PC-9 (cell line): ENCODE results near the gene DOCK4. TPM values are rescaled to one million over a fixed set of nuclear protein-coding genes. Genes with fewer than 3 reads are reported as not detected.

Experiments
- BruUV-seq: library from RNA; stranded (reverse); fragments of 400-500 nt; replicated peaks from 2 replicates; lab custom pipeline; 2021; lab: Mats Ljungman, UMichigan
- CTCF ChIA-PET: fragments of 300-600 bp; sonication (Branson Sonifier 250); formaldehyde crosslinking; loops from one replicate; lab custom pipeline; 2022; ENCODE audit warnings: antibody characterized with exemption; lab: Charles Lee
- POLR2A ChIA-PET: fragments of 300-600 bp; sonication (Branson Sonifier 250); formaldehyde crosslinking; loops from one replicate; lab custom pipeline; 2022; ENCODE audit warnings: antibody characterized with exemption; ENCODE audit not compliant: unreplicated experiment; lab: Charles Lee
- DNase-seq, 2 experiments: peaks; one replicate each; pipeline versions ENCODE4 v3.0.0 to v3.0.0-alpha.2; 2015 to 2022; ENCODE audit warnings: mixed read lengths in 1 of 2
- H2AFZ ChIP-seq: fragments of 200-600 bp; sonication (generic); 2 replicates; pipeline ENCODE4 v1.8.1; 2017; ENCODE audit warnings: antibody characterized with exemption
- H3F3A ChIP-seq: fragments of 200-600 bp; sonication (generic); 2 replicates; pipeline ENCODE4 v1.8.1; 2017; ENCODE audit warnings: antibody characterized with exemption, mild to moderate bottlenecking, low read depth; ENCODE audit not compliant: insufficient read depth
- H3K27ac ChIP-seq: fragments of 200-600 bp; sonication (generic); 2 replicates; pipeline ENCODE4 v1.6.1; 2016; ENCODE audit warnings: mixed run types
- H3K27me3 ChIP-seq: fragments of 200-600 bp; sonication (generic); 2 replicates; pipeline ENCODE4 v1.6.1; 2016; ENCODE audit warnings: low read depth, mixed run types; ENCODE audit not compliant: insufficient read depth
- H3K36me3 ChIP-seq: fragments of 200-600 bp; sonication (generic); 2 replicates; pipeline ENCODE4 v1.6.1; 2016; ENCODE audit warnings: low read depth, mixed run types
- H3K4me1 ChIP-seq: fragments of 200-600 bp; sonication (generic); replicated peaks from 2 replicates; pipeline ENCODE4 v1.6.1; 2016; ENCODE audit warnings: mixed run types; ENCODE audit not compliant: insufficient read depth
- H3K4me2 ChIP-seq: fragments of 200-600 bp; sonication (generic); 2 replicates; pipeline ENCODE4 v1.6.1; 2017; ENCODE audit warnings: mixed run types
- H3K4me3 ChIP-seq: fragments of 200-600 bp; sonication (generic); 2 replicates; pipeline ENCODE4 v1.6.1; 2016; ENCODE audit warnings: mixed run types
- H3K79me2 ChIP-seq: fragments of 200-600 bp; sonication (generic); 2 replicates; pipeline ENCODE4 v1.6.1; 2017; ENCODE audit warnings: low read depth, mixed run types
- H3K9me2 ChIP-seq: fragments of 200-600 bp; sonication (generic); 2 replicates; pipeline ENCODE4 v1.8.1; 2017; ENCODE audit warnings: mild to moderate bottlenecking; ENCODE audit not compliant: insufficient read depth
- H3K9me3 ChIP-seq: fragments of 200-600 bp; sonication (generic); 2 replicates; pipeline ENCODE4 v1.8.1; 2016; ENCODE audit warnings: low read depth; ENCODE audit not compliant: insufficient read depth
- H4K20me1 ChIP-seq: fragments of 200-600 bp; sonication (generic); 2 replicates; pipeline ENCODE4 v1.8.1; 2017; ENCODE audit not compliant: insufficient read depth
- EZH2 ChIP-seq: fragments of 200-600 bp; sonication (generic); IDR thresholded peaks from 2 replicates; pipeline ENCODE4 v1.8.0; 2017; ENCODE audit warnings: antibody characterized with exemption, low read depth
- intact Hi-C: fragments of 100-400 bp; cut with micrococcal nuclease; formaldehyde crosslinking; loops from one replicate; pipeline ENCODE4 v1.10.0; 2022; ENCODE audit not compliant: unreplicated experiment
- total RNA-seq: library from RNA; stranded (reverse); gene quantifications from 2 replicates; pipeline ENCODE4 v1.2.3, GENCODE V29; 2021
- TF ChIP-seq, protein P1 (sequence below): fragments of 200-600 bp; sonication (generic); conservative IDR thresholded peaks from 2 replicates; pipeline ENCODE4 v1.6.1; 2017; ENCODE audit warnings: mixed run types, antibody characterized with exemption, mild to moderate bottlenecking, moderate library complexity

Gene DOCK4
- total RNA-seq, 1 experiment from 2014 or later = 0.98 TPM

DNA sequence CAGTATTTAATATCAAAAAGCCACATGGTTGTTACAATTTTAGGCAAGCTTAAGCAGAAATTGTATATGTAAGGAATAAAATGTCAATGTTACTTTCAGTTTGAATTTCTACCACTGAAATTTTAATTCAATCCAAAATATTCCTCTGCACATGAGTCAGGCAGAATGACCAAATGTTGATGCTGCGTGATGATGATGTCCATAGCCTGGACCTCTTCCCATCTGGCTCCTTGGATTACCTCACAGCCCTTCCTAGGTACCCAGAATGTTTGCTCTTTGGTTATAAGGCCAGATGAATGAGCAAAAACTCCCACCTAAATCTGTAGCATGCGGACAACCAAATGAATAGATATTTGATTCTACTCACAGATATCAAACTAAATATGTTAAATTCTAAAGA is 385.6 kb downstream of the DOCK4 start:
- Histone ChIP-seq H3K9me2 (no peaks in the 10 kb centered on the region), H4K20me1 (no peaks in the 10 kb centered on the region), H3K4me2 (no peak overlapping the region), H3K4me3 (no peak overlapping the region), H3F3A (no peaks in the 10 kb centered on the region), H3K36me3 (no peaks in the 10 kb centered on the region), H3K4me1 (no peaks in the 10 kb centered on the region), H3K9me3 (no peaks in the 10 kb centered on the region), H2AFZ (no peak overlapping the region), H3K79me2 (no peaks in the 10 kb centered on the region), H3K27ac (no peak overlapping the region), H3K27me3 (no peaks in the 10 kb centered on the region)
- CTCF ChIA-PET = no interaction called here
- POLR2A ChIA-PET = no interaction called here
- TF ChIP-seq EZH2 = no peak
- TF ChIP-seq, protein P1, sequence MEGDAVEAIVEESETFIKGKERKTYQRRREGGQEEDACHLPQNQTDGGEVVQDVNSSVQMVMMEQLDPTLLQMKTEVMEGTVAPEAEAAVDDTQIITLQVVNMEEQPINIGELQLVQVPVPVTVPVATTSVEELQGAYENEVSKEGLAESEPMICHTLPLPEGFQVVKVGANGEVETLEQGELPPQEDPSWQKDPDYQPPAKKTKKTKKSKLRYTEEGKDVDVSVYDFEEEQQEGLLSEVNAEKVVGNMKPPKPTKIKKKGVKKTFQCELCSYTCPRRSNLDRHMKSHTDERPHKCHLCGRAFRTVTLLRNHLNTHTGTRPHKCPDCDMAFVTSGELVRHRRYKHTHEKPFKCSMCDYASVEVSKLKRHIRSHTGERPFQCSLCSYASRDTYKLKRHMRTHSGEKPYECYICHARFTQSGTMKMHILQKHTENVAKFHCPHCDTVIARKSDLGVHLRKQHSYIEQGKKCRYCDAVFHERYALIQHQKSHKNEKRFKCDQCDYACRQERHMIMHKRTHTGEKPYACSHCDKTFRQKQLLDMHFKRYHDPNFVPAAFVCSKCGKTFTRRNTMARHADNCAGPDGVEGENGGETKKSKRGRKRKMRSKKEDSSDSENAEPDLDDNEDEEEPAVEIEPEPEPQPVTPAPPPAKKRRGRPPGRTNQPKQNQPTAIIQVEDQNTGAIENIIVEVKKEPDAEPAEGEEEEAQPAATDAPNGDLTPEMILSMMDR = no peak
- no peak for DNase-seq
- BruUV-seq = no TSS peak
- intact Hi-C loops = no loop called here

DNA sequence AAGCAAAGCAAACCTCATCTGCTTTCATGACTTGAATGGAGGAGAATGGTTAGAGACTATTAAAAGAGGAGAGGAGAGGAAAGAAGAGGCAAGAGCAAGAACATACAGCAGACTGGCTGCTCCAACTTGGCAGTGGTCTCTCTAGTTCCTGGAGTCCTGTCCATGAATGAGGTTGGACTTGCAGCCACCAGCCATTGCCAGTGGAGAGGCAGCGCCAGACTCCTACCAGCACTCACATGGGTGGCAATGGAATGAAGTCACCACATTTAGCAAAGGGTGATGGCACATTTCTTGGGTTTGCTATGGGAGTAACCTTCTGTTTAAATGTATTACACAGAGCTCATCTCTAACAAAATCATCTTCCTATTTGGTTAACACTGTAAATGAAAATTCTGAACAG is 386.1 kb downstream of the DOCK4 start:
- H3K79me2 ChIP-seq = no peaks in the 10 kb centered on the region
- H3K4me3 ChIP-seq = no peak overlapping the region
- no peak overlapping the region for H3K4me2 ChIP-seq
- no peaks in the 10 kb centered on the region for H3K9me3 ChIP-seq
- no peaks in the 10 kb centered on the region for H4K20me1 ChIP-seq
- no peaks in the 10 kb centered on the region for H3F3A ChIP-seq
- H3K9me2 ChIP-seq = no peaks in the 10 kb centered on the region
- no peak for DNase-seq
- H3K27me3 ChIP-seq = no peaks in the 10 kb centered on the region
- intact Hi-C loops = no loop called here
- no TSS peak for BruUV-seq
- TF ChIP-seq EZH2 = no peak
- TF ChIP-seq, protein P1 = no peak
- ChIA-PET CTCF (no interaction called here), POLR2A (no interaction called here)
- no peaks in the 10 kb centered on the region for H3K36me3 ChIP-seq
- no peak overlapping the region for H3K27ac ChIP-seq
- H2AFZ ChIP-seq = no peak overlapping the region
- no peaks in the 10 kb centered on the region for H3K4me1 ChIP-seq

DNA sequence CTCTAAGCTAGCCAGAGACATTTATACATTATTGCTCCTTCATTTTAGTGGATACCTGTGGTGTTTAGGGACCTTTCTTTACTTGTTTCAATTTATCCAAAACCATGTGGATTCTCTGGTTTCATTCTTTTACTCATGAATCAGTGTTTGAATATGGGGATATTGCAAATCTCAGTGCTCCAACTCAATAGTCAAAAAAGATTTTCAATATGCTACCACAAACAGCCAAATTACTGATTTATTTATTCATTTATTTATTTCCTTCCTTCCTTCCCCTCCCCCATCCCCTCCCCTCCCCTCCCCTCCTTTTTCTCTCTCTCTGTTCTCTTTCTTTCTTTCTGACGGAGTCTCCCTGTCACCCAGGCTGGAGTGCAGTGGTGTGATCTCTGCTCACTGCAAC is 390.8 kb downstream of the DOCK4 start:
- Histone ChIP-seq H3K36me3 (no peaks in the 10 kb centered on the region), H3K27me3 (no peaks in the 10 kb centered on the region), H3K27ac (no peak overlapping the region), H3K4me1 (no peaks in the 10 kb centered on the region), H3K4me2 (no peak overlapping the region), H3K9me3 (no peaks in the 10 kb centered on the region), H4K20me1 (no peaks in the 10 kb centered on the region), H2AFZ (no peak overlapping the region), H3F3A (no peaks in the 10 kb centered on the region), H3K4me3 (no peak overlapping the region), H3K79me2 (no peaks in the 10 kb centered on the region), H3K9me2 (no peaks in the 10 kb centered on the region)
- CTCF ChIA-PET = no interaction called here
- POLR2A ChIA-PET = no interaction called here
- BruUV-seq = no TSS peak
- TF ChIP-seq EZH2 = no peak
- TF ChIP-seq, protein P1 = no peak
- no peak for DNase-seq
- intact Hi-C loops = no loop called here
